Memory B cell (primary cell): ENCODE results near the gene ANKH.

ENCODE experiments used
- ATAC-seq: fragments of 150-1000 bp; cut with Tn5 transposase; 2 replicates; pipeline ENCODE4 v1.10.0; 2021; ENCODE audit warnings: low read depth, mild to moderate bottlenecking, moderate library complexity
- DNase-seq, 2 donors: peaks; one replicate each; pipeline ENCODE4 v3.0.0; 2022; ENCODE audit warnings: low spot score in 2 of 2
- H3K27ac Mint-ChIP-seq: one replicate; pipeline ENCODE4 v1.8.0; 2022; ENCODE audit warnings: mild to moderate bottlenecking, moderate library complexity, mixed read lengths
- H3K27me3 Mint-ChIP-seq: one replicate; pipeline ENCODE4 v1.8.0; 2022; ENCODE audit warnings: mixed read lengths
- H3K36me3 Mint-ChIP-seq: one replicate; pipeline ENCODE4 v1.8.0; 2022; ENCODE audit warnings: mild to moderate bottlenecking, mixed read lengths
- H3K4me1 Mint-ChIP-seq: one replicate; pipeline ENCODE4 v1.8.0; 2022; ENCODE audit warnings: mixed read lengths
- H3K4me3 Mint-ChIP-seq: one replicate; pipeline ENCODE4 v1.8.0; 2022; ENCODE audit warnings: mild to moderate bottlenecking, moderate library complexity, mixed read lengths
- H3K9me3 Mint-ChIP-seq: one replicate; pipeline ENCODE4 v1.8.0; 2022; ENCODE audit warnings: mixed read lengths

The ANKH gene

DNA sequence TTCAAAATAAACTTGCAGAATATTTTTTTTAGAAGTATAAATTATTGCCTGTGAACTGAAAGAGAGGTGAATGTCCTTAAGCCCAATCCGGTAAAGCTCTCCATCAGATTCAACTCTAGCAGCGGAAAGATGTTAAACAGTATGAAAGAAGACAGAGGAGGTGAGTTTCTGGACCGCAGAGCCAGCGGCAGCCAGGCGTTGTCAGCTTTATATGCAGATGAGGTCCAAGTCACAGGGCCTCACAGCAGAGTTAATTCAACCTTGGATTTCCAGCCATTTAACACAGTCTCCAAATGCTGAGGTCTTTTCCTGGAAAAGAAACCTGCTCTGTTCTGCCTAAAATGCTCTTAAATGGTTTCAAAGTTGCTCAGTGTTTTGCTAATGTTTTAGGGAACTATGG is 131.6 kb downstream of the ANKH start:
- no peaks in the 10 kb centered on the region for H3K27me3 Mint-ChIP-seq
- H3K4me1 Mint-ChIP-seq = peaks cover 7% of the 10 kb centered on the region
- ATAC-seq (no peak), DNase-seq (no peak)
- no peaks in the 10 kb centered on the region for H3K9me3 Mint-ChIP-seq
- peaks cover 17% of the 10 kb centered on the region for H3K36me3 Mint-ChIP-seq
- no peak overlapping the region for H3K4me3 Mint-ChIP-seq
- H3K27ac Mint-ChIP-seq = no peak overlapping the region

DNA sequence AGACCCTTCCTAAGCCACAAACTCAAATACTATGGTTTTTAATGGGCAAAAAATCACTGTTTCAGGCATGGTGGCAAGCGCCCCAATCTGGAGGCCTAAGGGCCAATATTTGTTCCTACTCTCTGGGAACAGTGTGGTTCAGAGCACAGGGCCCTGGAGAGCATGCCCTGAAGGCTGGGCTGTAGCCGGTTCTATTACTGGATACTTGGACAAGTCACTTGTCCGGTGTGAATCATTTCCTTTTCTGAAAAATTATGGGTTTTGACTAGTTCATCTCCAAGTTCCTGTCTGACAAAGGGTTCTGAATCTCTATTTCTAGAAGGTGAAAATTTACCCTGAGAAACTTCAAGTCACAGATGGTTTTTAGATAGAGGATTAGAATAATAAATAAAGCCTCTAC is 132.0 kb downstream of the ANKH start:
- Mint-ChIP-seq H3K36me3 (peaks cover 17% of the 10 kb centered on the region), H3K27ac (no peak overlapping the region)
- no peak for DNase-seq

DNA sequence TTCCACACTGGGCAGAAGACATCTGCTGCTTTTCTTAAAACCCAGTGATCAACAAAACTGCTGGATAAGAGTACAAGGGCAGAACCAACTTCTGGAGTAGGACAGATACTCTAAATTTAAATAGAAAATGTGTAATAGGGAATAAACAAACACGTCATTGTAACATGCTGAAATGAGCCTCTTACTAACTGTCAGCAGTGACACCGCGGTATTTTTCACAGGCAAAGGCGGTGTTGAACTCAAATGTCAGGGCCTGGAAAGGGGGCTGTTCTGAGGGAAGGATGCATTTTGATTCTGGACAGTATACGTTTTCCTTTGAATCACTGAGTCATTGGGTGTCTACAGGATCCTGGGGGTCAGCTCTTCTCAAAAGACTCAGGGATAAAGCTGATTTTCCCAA is 133.5 kb downstream of the ANKH start:
- no peaks in the 10 kb centered on the region for H3K27me3 Mint-ChIP-seq
- H3K4me1 Mint-ChIP-seq = no peaks in the 10 kb centered on the region
- ATAC-seq (no peak), DNase-seq (no peak)
- H3K36me3 Mint-ChIP-seq = peaks cover 23% of the 10 kb centered on the region
- H3K27ac Mint-ChIP-seq = no peak overlapping the region
- H3K4me3 Mint-ChIP-seq = no peak overlapping the region
- no peaks in the 10 kb centered on the region for H3K9me3 Mint-ChIP-seq

More for the DNA sequence above, 132.0 kb downstream of the ANKH start:
- H3K4me3 Mint-ChIP-seq = no peak overlapping the region
- ATAC-seq = no peak
- no peaks in the 10 kb centered on the region for H3K27me3 Mint-ChIP-seq
- no peaks in the 10 kb centered on the region for H3K9me3 Mint-ChIP-seq
- peaks cover 5% of the 10 kb centered on the region for H3K4me1 Mint-ChIP-seq

DNA sequence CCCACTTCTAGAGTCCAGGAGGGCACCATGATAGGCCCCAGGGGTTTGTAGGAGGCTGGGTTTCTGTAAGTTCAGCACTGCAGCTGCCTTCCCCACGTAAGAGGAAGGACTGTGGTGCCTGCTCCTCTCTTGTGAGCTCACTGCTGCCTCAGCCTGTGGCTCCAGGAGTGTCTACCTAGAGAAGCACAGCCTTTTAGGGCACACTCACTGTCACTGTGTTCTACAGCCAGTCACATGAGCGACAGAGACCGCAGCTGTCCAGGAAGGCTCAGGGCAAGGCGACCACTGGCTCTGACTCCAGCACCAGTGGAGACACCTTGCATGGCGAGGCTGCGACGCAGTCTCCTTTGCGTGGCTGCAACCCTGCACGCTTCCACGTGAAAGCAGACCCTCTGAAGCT is 134.3 kb downstream of the ANKH start:
- Mint-ChIP-seq H3K27me3 (no peaks in the 10 kb centered on the region), H3K4me1 (no peaks in the 10 kb centered on the region), H3K27ac (no peak overlapping the region), H3K4me3 (no peak overlapping the region), H3K36me3 (peaks cover 22% of the 10 kb centered on the region), H3K9me3 (no peaks in the 10 kb centered on the region)
- DNase-seq (no peak), ATAC-seq (no peak)

DNA sequence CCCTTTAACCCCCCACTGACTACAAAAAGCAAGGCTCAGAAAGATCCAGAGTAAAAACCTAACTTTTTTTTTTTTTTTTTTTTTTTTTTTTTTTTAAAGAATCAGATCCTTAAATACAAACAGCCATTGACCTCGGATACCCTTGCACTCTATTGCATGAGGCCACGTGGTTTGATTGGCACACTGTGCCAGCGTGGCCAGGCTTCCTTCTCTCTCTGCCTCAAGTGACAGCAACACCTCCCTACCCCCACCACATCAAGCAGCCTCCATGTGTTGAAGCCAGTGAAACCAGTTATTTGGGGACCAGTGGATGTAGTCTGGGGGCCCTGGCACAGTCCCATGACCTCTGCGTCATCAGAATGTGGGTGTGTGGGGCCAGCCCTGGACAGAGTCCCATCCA is 135.6 kb downstream of the ANKH start:
- H3K27ac Mint-ChIP-seq = no peak overlapping the region
- H3K27me3 Mint-ChIP-seq = no peaks in the 10 kb centered on the region
- DNase-seq (no peak), ATAC-seq (no peak)
- no peak overlapping the region for H3K4me3 Mint-ChIP-seq
- peaks cover 12% of the 10 kb centered on the region for H3K36me3 Mint-ChIP-seq
- H3K4me1 Mint-ChIP-seq = no peaks in the 10 kb centered on the region
- H3K9me3 Mint-ChIP-seq = no peaks in the 10 kb centered on the region

DNA sequence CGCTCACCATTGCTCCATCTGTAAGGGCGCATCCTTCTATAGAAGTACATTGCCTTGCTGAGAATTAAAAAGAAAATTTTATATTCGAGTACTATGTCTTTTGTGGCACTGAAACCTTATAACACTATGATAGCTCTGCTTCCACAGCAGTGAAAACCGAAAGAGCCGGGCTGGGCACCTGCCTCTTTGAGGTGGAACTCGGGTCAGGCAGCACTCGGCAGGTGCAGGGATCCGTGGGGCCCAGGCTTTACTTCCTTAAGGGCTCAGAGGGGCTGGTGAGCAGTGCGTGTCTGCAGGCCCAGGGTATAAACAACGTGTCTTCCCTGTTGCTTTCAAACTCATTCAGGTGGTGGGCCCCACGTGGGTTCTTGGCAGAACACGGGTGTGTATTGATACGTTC is 137.2 kb downstream of the ANKH start:
- Mint-ChIP-seq H3K4me3 (no peak overlapping the region), H3K9me3 (no peaks in the 10 kb centered on the region), H3K27ac (no peak overlapping the region), H3K36me3 (peaks cover 14% of the 10 kb centered on the region), H3K4me1 (no peaks in the 10 kb centered on the region), H3K27me3 (no peaks in the 10 kb centered on the region)
- ATAC-seq (no peak), DNase-seq (no peak)

DNA sequence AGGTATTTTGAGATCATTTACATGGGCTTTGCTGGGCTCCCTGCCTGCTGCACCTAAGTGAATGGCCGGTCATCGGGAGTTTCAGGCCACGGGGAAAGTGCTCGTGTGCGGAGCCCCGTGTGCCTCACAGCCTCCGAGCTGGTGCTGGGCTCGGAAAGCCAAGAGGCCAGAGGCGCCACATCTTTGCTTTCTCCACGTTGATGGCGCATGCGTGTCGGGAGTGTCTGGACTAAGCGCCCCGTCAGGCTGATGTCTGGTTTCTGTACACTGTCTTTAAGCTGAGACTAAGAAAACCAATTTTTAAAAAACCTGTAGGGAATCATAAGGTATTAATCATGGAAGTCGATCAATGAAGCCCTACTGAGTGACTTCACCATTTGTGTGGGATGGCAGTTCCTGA is 137.9 kb downstream of the ANKH start:
- H3K36me3 Mint-ChIP-seq = peaks cover 11% of the 10 kb centered on the region
- DNase-seq (no peak), ATAC-seq (no peak)
- H3K4me3 Mint-ChIP-seq = no peak overlapping the region
- no peaks in the 10 kb centered on the region for H3K27me3 Mint-ChIP-seq
- no peak overlapping the region for H3K27ac Mint-ChIP-seq
- H3K4me1 Mint-ChIP-seq = no peaks in the 10 kb centered on the region
- H3K9me3 Mint-ChIP-seq = no peaks in the 10 kb centered on the region

DNA sequence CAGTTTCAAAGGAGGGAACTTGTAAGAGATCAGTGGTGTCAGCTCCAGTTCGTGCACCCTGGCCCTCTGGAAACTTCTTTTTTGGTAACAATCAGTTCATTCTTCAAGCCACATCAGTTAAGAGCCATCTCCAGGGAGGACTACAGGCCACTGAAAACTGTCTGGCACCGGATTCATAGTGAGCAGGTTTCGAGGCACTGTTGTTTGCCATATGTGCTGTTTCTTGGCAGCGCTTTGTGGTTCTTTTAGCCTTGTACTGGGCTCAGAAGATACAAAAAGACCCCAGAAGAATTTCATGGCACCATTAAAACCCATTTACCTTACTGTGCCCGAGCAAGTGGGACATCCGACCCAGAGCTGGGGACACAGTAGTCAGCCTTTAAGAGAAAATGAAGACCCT is 138.6 kb downstream of the ANKH start:
- no peak overlapping the region for H3K4me3 Mint-ChIP-seq
- no peak for ATAC-seq
- H3K27ac Mint-ChIP-seq = peak overlapping the region; percentile 11
- H3K27me3 Mint-ChIP-seq = no peaks in the 10 kb centered on the region
- DNase-seq = no peak
- no peaks in the 10 kb centered on the region for H3K9me3 Mint-ChIP-seq
- H3K36me3 Mint-ChIP-seq = peaks cover 11% of the 10 kb centered on the region
- no peaks in the 10 kb centered on the region for H3K4me1 Mint-ChIP-seq

DNA sequence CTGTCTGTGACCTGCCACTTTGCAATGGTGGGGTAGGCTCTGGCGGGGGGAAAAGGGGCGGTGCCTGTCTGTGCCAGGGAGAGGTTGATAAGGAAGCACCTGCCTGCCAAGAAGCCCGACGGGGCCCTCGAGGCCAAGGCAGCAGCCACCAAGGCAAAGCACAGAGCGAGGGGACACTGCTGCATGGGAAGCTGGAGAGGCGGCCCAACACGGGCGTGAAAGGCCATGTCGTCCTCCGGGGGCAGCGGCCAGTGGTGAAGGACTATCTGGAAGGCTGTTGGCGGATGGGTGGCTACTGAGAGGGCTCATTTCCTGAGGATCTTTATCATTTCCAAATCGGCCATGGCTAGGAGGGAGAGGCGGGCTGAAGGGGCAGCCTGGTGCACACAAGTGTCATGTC is 140.7 kb downstream of the ANKH start:
- Mint-ChIP-seq H3K4me1 (no peaks in the 10 kb centered on the region), H3K27me3 (no peaks in the 10 kb centered on the region), H3K4me3 (no peak overlapping the region), H3K9me3 (no peaks in the 10 kb centered on the region), H3K27ac (peak overlapping the region; percentile 29), H3K36me3 (peaks cover 10% of the 10 kb centered on the region)
- ATAC-seq (no peak), DNase-seq (no peak)

DNA sequence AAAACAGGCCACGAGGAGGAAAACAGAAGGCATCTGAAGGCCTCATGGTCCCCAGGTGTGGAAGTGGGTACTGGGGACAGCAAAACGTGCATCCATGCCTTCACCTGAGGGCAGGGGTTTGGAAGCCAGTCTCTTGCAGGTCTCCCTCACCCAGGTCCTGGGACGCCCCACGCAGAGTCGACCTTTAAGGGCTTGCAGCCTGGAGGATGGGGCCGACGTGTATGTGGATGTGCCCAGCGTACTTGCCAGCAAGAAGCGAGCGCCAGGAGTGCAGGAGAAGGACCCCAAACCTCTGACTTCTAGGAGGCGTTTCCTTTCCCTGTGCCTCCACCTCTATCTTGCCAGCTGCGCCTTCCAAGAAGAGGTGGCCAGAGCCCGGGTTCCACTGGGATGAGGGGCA is 141.1 kb downstream of the ANKH start:
- Mint-ChIP-seq H3K27me3 (no peaks in the 10 kb centered on the region), H3K4me1 (no peaks in the 10 kb centered on the region), H3K4me3 (no peak overlapping the region), H3K27ac (peak overlapping the region; percentile 29), H3K9me3 (no peaks in the 10 kb centered on the region), H3K36me3 (peaks cover 10% of the 10 kb centered on the region)
- DNase-seq (no peak), ATAC-seq (no peak)

DNA sequence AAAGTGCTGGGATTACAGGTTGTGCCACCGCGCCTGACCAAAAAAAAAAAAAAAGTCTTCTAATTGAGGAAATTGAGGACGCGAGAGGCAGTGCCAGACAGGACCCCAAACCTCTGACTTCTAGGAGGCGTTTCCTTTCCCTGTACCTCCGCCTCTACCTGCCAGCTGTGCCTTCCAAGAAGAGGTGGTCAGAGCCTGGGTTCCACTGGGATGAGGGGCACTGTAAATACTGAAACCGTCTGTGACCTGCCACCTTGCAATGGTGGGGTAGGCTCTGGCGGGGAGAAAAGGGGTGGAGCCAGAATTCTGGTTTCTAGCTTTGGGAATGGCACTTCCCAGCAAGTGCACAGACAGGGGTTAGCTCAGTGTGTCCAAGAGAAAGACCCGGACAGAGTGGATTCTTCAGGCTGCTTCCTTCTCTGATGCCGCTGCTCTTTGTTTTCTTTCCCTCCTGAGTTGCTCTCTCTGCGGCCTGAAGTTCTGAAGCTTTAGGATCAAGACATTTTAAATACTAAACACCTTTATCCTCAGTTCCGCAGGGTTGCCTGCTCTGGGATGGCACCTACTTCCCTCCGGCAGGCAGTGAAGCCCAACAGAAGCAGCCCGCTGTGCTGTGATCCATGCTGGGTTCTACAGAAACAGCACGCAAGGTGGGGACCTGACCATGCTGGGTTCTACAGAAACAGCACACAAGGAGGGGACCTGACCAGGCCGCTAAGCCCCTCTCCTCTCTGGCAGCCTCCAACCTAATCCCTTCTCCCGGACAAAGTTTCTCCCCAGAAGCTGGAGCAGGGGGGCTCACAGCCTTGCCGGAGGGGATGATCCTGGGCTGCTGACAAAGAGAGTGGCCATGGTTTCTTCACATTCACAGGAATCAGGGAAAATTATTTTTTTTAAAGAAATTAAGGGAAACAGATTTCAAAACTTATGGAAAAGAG is 141.9 kb downstream of the ANKH start:
- H3K4me3 Mint-ChIP-seq = no peak overlapping the region

DNA sequence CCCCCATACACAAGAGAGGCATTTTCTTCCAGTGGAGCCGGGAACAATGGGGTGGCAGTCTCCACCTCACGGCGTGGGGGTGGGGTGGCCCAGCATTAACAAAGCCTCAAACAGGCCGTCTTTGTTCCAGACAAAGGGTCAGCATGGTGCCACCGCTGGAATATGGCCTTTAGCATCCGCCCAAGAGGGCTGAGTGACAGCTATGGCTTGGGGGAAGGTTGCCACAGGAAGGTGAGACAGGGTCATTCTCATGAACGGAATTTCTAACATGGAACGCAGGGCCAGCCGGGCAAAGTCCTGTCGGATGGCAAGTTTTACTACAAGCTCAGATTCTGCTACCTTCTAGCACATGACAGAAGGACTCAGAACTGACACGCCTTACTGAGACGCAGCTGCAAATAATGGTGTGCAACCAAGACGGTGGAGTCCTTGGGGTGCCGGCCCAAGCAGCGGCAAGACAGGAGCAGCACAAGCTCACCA is 143.1 kb downstream of the ANKH start:
- no peak for ATAC-seq
- no peak for DNase-seq
- Mint-ChIP-seq H3K36me3 (peaks cover 7% of the 10 kb centered on the region), H3K27me3 (no peaks in the 10 kb centered on the region), H3K4me1 (no peaks in the 10 kb centered on the region), H3K4me3 (no peak overlapping the region), H3K27ac (no peak overlapping the region), H3K9me3 (no peaks in the 10 kb centered on the region)

More for the DNA sequence above, 141.9 kb downstream of the ANKH start:
- H3K27me3 Mint-ChIP-seq = no peaks in the 10 kb centered on the region
- ATAC-seq = no peak
- H3K4me1 Mint-ChIP-seq = no peaks in the 10 kb centered on the region
- no peak for DNase-seq
- peaks cover 10% of the 10 kb centered on the region for H3K36me3 Mint-ChIP-seq
- no peak overlapping the region for H3K27ac Mint-ChIP-seq
- no peaks in the 10 kb centered on the region for H3K9me3 Mint-ChIP-seq

DNA sequence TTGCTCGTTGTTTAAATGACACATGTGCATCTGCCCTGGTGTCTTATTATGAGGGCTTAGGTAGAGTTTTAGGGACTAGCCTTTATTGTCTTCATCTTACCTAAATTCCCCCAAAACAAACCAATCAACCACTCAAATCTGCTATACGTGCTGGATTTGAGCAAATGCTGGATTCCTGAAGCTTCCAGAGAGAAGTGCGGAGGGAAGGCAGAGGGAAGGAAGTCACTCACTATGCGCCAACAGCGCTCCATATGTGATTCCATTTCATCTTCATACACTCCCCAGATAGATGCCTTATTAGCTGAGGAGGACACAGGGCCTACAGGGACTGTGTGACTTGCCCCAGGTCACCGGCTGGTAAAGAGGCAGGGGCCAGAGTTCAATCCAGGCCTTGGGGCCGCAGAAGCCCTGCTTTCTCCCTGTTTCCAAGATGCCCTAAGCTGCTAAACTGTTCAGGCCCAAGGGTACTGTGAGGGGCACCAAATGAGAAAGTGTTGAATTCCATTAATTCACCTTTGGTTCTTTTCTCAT is 143.6 kb downstream of the ANKH start:
- ATAC-seq (no peak), DNase-seq (no peak)
- Mint-ChIP-seq H3K4me3 (no peak overlapping the region), H3K27ac (no peak overlapping the region), H3K27me3 (no peaks in the 10 kb centered on the region), H3K9me3 (no peaks in the 10 kb centered on the region), H3K36me3 (peaks cover 4% of the 10 kb centered on the region), H3K4me1 (peaks cover under 1% of the 10 kb centered on the region)

DNA sequence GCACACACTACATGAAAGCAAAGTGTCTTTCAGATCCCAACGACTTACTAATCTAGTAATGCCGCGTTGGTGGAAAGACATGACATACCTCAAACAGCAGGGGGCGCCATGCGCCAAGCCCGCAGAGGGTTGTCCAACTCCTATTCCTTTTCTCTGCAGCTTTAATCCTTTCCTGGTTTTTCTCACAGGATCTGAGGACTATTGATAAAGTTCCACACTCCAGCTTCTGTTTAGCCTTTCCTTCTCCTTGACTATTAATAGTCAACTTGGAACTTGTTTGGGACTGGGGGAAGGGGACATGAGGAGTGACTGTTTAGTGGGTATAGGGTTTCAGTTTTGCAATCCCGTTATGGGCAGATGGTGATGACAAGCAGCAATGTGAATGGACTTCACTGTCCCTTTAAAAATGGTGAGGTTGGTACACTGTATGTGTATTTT is 144.1 kb downstream of the ANKH start:
- Mint-ChIP-seq H3K36me3 (peaks cover 4% of the 10 kb centered on the region), H3K9me3 (no peaks in the 10 kb centered on the region), H3K27me3 (no peaks in the 10 kb centered on the region), H3K4me3 (no peak overlapping the region), H3K27ac (no peak overlapping the region), H3K4me1 (peaks cover 2% of the 10 kb centered on the region)
- ATAC-seq (peak; percentile 72), DNase-seq (peak; percentile 65 to 71)
